ENCODE data around the gene AHDC1. TPM values are rescaled to one million over a fixed set of nuclear protein-coding genes. Genes with fewer than 3 reads are reported as not detected.

AHDC1 gene
- total RNA-seq, 1 donor from 2014 or later, result 7.0 TPM

DNA sequence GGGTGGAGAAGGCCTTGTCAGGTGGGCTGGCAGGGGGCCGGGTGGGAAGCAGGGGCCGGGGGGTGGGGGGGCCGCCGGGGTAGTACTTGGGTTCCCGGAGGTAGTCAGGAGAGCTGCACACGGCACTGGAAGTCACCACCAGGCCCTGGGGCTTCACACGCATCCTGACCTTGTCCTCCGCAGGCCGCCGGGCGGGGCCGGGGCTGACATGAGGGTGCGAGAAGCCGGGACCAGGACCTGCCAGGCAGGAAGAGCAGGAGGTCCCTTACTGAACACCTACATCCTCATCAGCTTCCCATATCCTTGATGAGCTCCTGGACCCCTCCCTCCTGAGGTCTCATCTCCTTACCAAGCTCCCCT, 52.0 kb downstream of the AHDC1 start:
- peaks cover 23% of the 10 kb centered on the region for H3K36me3 Mint-ChIP-seq
- TF ChIP-seq, protein P1, sequence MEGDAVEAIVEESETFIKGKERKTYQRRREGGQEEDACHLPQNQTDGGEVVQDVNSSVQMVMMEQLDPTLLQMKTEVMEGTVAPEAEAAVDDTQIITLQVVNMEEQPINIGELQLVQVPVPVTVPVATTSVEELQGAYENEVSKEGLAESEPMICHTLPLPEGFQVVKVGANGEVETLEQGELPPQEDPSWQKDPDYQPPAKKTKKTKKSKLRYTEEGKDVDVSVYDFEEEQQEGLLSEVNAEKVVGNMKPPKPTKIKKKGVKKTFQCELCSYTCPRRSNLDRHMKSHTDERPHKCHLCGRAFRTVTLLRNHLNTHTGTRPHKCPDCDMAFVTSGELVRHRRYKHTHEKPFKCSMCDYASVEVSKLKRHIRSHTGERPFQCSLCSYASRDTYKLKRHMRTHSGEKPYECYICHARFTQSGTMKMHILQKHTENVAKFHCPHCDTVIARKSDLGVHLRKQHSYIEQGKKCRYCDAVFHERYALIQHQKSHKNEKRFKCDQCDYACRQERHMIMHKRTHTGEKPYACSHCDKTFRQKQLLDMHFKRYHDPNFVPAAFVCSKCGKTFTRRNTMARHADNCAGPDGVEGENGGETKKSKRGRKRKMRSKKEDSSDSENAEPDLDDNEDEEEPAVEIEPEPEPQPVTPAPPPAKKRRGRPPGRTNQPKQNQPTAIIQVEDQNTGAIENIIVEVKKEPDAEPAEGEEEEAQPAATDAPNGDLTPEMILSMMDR (IDR thresholded peaks at IDR 0.05), result no peak
- TF ChIP-seq EZH2 (IDR thresholded peaks at IDR 0.05), result no peak
- TF ChIP-seq EZH2phosphoT487 (IDR thresholded peaks at IDR 0.05), result no peak
- Histone ChIP-seq H3K79me2 (ENCODE audit: low read depth) (peaks cover 41% of the 10 kb centered on the region), H3K9me3 (ENCODE audit: low read depth) (no peaks in the 10 kb centered on the region), H3K4me3 (no peak overlapping the region), H3F3A (ENCODE audit: low read depth) (peaks cover under 1% of the 10 kb centered on the region), H2AFZ (replicated peaks) (no peak overlapping the region), H3K4me1 (peaks cover 7% of the 10 kb centered on the region), H3K27me3 (no peaks in the 10 kb centered on the region), H4K20me1 (ENCODE audit: low read depth) (peaks cover 50% of the 10 kb centered on the region), H3K9ac (no peak overlapping the region), H3K36me3 (no peaks in the 10 kb centered on the region), H3K4me2 (no peak overlapping the region), H3K27ac (no peak overlapping the region)
- H3K27ac Mint-ChIP-seq, result no peak overlapping the region
- no peaks in the 10 kb centered on the region for H3K9me3 Mint-ChIP-seq
- no peak for DNase-seq (ENCODE audit: low spot score)
- H3K4me3 Mint-ChIP-seq, result no peak overlapping the region
- H3K4me1 Mint-ChIP-seq, result peaks cover 9% of the 10 kb centered on the region
- H3K27me3 Mint-ChIP-seq (ENCODE audit: insufficient read depth, low read depth), result peaks cover 2% of the 10 kb centered on the region

DNA sequence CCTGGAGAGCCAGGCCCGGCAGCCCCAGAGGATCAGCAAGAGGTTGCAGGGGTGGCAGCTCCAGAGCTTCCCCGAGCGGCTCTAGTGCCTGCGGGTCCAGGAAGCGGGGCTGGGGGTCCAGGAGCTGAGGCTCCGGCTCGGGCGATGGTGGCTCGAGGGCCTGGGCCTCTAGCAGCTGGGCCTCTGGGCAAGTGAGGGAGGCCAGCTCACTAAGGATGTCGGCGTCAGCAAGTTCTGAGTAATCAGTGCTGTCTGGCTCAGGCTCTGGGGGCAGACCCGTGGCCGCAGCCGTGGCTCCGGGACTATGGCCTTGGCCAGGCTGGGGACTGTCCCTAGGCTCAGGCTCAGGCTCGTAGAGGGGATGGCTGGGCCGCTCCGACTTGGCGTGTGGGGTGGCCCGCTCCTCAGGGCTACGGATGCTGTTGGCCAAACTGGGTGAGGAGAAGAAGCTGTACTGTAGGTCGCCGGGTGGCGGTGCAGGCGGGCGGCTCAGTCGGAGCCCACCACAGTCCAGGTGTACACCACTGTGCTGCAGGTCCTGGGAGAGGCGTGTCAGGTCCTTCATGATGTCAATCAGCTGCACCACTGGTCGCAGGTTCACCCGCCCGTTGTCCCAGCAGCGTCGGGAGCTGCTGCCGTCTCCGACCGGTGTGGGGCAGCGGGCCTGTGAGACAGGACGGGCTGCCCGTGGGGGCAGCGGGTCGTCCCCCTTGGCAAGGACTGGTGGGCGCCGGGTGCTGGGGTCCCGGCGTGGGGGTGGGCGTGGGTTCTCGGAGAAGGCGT, 52.6 kb downstream of the AHDC1 start:
- Histone ChIP-seq H3K36me3 (no peaks in the 10 kb centered on the region), H3K9me3 (ENCODE audit: low read depth) (no peaks in the 10 kb centered on the region)

DNA sequence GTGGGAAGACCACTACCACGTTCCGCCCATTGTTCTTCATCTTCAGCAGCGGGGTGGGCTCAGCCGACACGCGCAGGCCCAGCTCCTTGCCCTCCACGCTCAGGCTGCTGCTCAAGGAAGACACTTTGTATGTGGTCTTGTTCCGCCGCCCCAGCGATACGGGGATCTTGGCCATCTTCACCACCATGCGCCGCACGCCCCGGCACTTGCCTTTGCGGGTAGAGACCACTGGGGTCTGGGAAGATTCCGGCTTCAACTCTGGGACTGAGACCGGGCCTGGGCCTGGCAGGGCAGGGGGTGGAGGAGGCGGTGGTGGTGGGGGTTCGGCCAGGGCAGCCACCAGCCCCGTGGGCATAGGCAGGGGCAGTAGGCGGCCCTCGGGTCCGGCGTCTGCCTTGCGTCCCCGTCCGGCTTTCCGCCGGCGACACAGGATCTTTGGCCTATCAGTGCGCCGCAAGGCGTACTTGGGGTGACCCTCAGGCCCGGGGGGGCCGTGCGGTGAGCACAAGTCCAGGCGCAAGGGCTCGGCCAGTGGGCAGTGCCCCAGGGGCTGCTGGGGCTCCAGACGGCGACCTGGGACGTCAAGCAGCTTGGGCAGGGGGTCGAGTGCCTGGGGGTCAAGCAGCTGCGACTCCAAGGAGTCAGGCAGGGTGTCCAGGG, 53.3 kb downstream of the AHDC1 start:
- DNase-seq (ENCODE audit: low spot score), result no peak
- H3K36me3 ChIP-seq, result no peaks in the 10 kb centered on the region
- H3K27ac ChIP-seq, result no peak overlapping the region
- peaks cover 22% of the 10 kb centered on the region for H3K36me3 Mint-ChIP-seq
- peaks cover 42% of the 10 kb centered on the region for H3K79me2 ChIP-seq (ENCODE audit: low read depth)
- no peaks in the 10 kb centered on the region for H3K27me3 ChIP-seq
- no peaks in the 10 kb centered on the region for H3K9me3 ChIP-seq (ENCODE audit: low read depth)
- H3F3A ChIP-seq (ENCODE audit: low read depth), result no peaks in the 10 kb centered on the region
- peaks cover 50% of the 10 kb centered on the region for H4K20me1 ChIP-seq (ENCODE audit: low read depth)
- TF ChIP-seq, protein P1 (IDR thresholded peaks at IDR 0.05), result no peak
- no peak for TF ChIP-seq EZH2phosphoT487 (IDR thresholded peaks at IDR 0.05)
- no peak for TF ChIP-seq EZH2 (IDR thresholded peaks at IDR 0.05)
- no peaks in the 10 kb centered on the region for H3K4me1 ChIP-seq
- H3K4me3 ChIP-seq, result no peak overlapping the region
- no peak overlapping the region for H3K4me2 ChIP-seq
- H3K27ac Mint-ChIP-seq, result no peak overlapping the region
- no peaks in the 10 kb centered on the region for H3K9me3 Mint-ChIP-seq
- H2AFZ ChIP-seq (replicated peaks), result no peak overlapping the region
- peaks cover 5% of the 10 kb centered on the region for H3K4me1 Mint-ChIP-seq
- H3K27me3 Mint-ChIP-seq (ENCODE audit: insufficient read depth, low read depth), result peaks cover 2% of the 10 kb centered on the region
- H3K4me3 Mint-ChIP-seq, result no peak overlapping the region
- no peak overlapping the region for H3K9ac ChIP-seq

More for the DNA sequence above, 52.6 kb downstream of the AHDC1 start:
- H3K4me1 ChIP-seq, result peaks cover 2% of the 10 kb centered on the region
- no peak overlapping the region for H3K4me3 Mint-ChIP-seq
- no peaks in the 10 kb centered on the region for H3F3A ChIP-seq (ENCODE audit: low read depth)
- H3K4me1 Mint-ChIP-seq, result peaks cover 8% of the 10 kb centered on the region
- no peak for DNase-seq (ENCODE audit: low spot score)
- H2AFZ ChIP-seq (replicated peaks), result no peak overlapping the region
- peaks cover 50% of the 10 kb centered on the region for H4K20me1 ChIP-seq (ENCODE audit: low read depth)
- H3K4me2 ChIP-seq, result no peak overlapping the region
- no peak overlapping the region for H3K27ac Mint-ChIP-seq
- no peak overlapping the region for H3K9ac ChIP-seq
- TF ChIP-seq, protein P1 (IDR thresholded peaks at IDR 0.05), result no peak
- no peak for TF ChIP-seq EZH2 (IDR thresholded peaks at IDR 0.05)
- TF ChIP-seq EZH2phosphoT487 (IDR thresholded peaks at IDR 0.05), result no peak
- H3K27ac ChIP-seq, result no peak overlapping the region
- no peak overlapping the region for H3K4me3 ChIP-seq
- H3K27me3 ChIP-seq, result no peaks in the 10 kb centered on the region
- H3K9me3 Mint-ChIP-seq, result no peaks in the 10 kb centered on the region
- peaks cover 42% of the 10 kb centered on the region for H3K79me2 ChIP-seq (ENCODE audit: low read depth)
- H3K36me3 Mint-ChIP-seq, result peaks cover 23% of the 10 kb centered on the region
- H3K27me3 Mint-ChIP-seq (ENCODE audit: insufficient read depth, low read depth), result peaks cover 2% of the 10 kb centered on the region

All from neural progenitor cell (in vitro differentiated cells).